ENCODE measurements around the gene TNPO1.

GRCh38 chr5:72938206-72938605, 121.7 kb downstream of the TNPO1 start:
- no peak for TF ChIP-seq POLR2A (IDR thresholded peaks at IDR 0.05)
- TF ChIP-seq CTCF (IDR thresholded peaks at IDR 0.05): no peak

Data from adrenal gland (tissue), 5 donors.